Activated CD4-positive, alpha-beta T cell treated with anti-CD3 and anti-CD28 coated beads, Interleukin-2, amount 50 U/mL, for 48 hours (primary cell): Measurements from ENCODE around the gene PRDM15.

ENCODE experiments used
- DNase-seq, 2 experiments: peaks; one replicate each; pipeline ENCODE4 v3.0.0-alpha.2; 2020

PRDM15 gene

GRCh38 chr21:41883582-41883981 is 4.4 kb upstream of the PRDM15 start:
- no peak for DNase-seq

GRCh38 chr21:41881051-41881450 is 1.9 kb upstream of the PRDM15 start:
- no peak for DNase-seq

- DNase-seq, result no peak
These were observed 1.0 kb upstream of the PRDM15 start for GRCh38 chr21:41880153-41880552.

GRCh38 chr21:41878831-41879189 is 334 bp downstream of the PRDM15 start:
- peak; percentile 73 to 79 for DNase-seq

GRCh38 chr21:41877901-41878830 is 978 bp downstream of the PRDM15 start:
- DNase-seq, result peak; percentile 31 to 36

- no peak for DNase-seq
These were observed 2.1 kb downstream of the PRDM15 start for GRCh38 chr21:41876928-41877652.

- DNase-seq, result no peak
These were observed 2.7 kb downstream of the PRDM15 start for GRCh38 chr21:41876396-41876795.

- no peak for DNase-seq
These were observed 4.1 kb downstream of the PRDM15 start for GRCh38 chr21:41875086-41875485.

- no peak for DNase-seq
These were observed 4.5 kb downstream of the PRDM15 start for GRCh38 chr21:41874611-41875010.

GRCh38 chr21:41873426-41873825 is 5.7 kb downstream of the PRDM15 start:
- no peak for DNase-seq

- no peak for DNase-seq
These were observed 6.1 kb downstream of the PRDM15 start for GRCh38 chr21:41873005-41873404.

GRCh38 chr21:41871293-41872030 is 7.7 kb downstream of the PRDM15 start:
- DNase-seq, result no peak

- DNase-seq, result no peak
These were observed 9.4 kb downstream of the PRDM15 start for GRCh38 chr21:41869771-41870170.

- DNase-seq, result no peak
These were observed 11.0 kb downstream of the PRDM15 start for GRCh38 chr21:41868062-41868710.

GRCh38 chr21:41867313-41867712 is 11.8 kb downstream of the PRDM15 start:
- no peak for DNase-seq

- DNase-seq, result no peak
These were observed 12.8 kb downstream of the PRDM15 start for GRCh38 chr21:41866274-41866809.

GRCh38 chr21:41865002-41865777 is 14.0 kb downstream of the PRDM15 start:
- no peak for DNase-seq

GRCh38 chr21:41864311-41865001 is 14.7 kb downstream of the PRDM15 start:
- no peak for DNase-seq

GRCh38 chr21:41863439-41863740 is 15.8 kb downstream of the PRDM15 start:
- DNase-seq, result no peak

- DNase-seq, result no peak
These were observed 17.2 kb downstream of the PRDM15 start for GRCh38 chr21:41861987-41862386.

- no peak for DNase-seq
These were observed 17.9 kb downstream of the PRDM15 start for GRCh38 chr21:41861255-41861654.
